HG02885 (cell line): ENCODE data around the gene NRXN2.

ENCODE experiments used
- ATAC-seq: cut with Tn5 transposase; IDR thresholded peaks from one replicate; pipeline ENCODE4 v1.9.1; 2021; ENCODE audit warnings: mild to moderate bottlenecking; ENCODE audit not compliant: unreplicated experiment, poor library complexity

NRXN2 gene

DNA sequence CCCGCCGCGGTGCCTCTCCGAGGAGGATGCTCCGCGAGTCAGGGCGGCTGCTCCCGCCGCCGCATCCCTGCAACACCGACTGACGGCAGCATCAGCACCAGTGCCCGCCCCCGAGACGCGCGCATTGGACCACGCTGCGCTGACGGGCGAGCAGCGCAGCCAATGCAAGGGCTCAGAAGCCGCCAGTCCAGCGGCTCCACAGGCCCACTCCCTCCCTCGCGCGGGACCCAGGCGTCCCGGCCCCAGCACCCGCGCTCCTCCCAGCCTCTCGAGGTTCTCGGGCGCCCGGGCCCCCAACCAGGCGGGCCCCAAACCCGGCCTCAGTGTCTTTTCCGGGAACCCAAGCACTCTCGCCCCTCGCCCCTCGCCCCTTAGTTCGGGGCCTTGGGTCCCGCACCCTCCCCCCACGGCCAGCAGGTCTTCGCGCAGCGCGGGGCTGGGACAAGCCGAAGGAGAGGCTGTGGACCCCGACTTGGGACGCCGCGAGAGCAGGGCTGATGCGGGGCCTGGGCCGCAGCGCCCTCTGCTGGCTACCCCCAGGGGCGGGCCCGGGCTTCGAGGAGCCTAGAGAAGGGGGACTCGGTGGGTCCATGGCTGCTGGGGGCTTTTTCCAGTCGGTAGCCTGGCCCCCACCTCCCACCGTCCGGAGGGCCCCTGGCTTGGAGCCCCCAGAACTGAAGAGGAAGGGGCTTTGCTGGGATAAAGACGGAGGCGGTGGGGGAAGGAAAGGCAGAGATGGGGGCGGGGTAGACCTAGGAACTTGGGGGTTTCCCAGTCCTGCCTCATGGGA is at the start of gene NRXN2:
Gene NRXN2 (minus strand): TSS at position 81 of the 790 bp plus-strand sequence. CDS start 9,498 bp downstream, outside the sequence.
- peak; percentile 80 for ATAC-seq

- no peak for ATAC-seq
These were observed 49.5 kb upstream of the NRXN2 start for GRCh38 chr11:64772303-64773018.

GRCh38 chr11:64771861-64772260 is 48.9 kb upstream of the NRXN2 start:
- peak; percentile 43 for ATAC-seq

- no peak for ATAC-seq
These were observed 47.1 kb upstream of the NRXN2 start for GRCh38 chr11:64770120-64770519.

GRCh38 chr11:64769283-64769682 is 46.3 kb upstream of the NRXN2 start:
- no peak for ATAC-seq

GRCh38 chr11:64768300-64768694 is 45.3 kb upstream of the NRXN2 start:
- ATAC-seq: no peak

DNA sequence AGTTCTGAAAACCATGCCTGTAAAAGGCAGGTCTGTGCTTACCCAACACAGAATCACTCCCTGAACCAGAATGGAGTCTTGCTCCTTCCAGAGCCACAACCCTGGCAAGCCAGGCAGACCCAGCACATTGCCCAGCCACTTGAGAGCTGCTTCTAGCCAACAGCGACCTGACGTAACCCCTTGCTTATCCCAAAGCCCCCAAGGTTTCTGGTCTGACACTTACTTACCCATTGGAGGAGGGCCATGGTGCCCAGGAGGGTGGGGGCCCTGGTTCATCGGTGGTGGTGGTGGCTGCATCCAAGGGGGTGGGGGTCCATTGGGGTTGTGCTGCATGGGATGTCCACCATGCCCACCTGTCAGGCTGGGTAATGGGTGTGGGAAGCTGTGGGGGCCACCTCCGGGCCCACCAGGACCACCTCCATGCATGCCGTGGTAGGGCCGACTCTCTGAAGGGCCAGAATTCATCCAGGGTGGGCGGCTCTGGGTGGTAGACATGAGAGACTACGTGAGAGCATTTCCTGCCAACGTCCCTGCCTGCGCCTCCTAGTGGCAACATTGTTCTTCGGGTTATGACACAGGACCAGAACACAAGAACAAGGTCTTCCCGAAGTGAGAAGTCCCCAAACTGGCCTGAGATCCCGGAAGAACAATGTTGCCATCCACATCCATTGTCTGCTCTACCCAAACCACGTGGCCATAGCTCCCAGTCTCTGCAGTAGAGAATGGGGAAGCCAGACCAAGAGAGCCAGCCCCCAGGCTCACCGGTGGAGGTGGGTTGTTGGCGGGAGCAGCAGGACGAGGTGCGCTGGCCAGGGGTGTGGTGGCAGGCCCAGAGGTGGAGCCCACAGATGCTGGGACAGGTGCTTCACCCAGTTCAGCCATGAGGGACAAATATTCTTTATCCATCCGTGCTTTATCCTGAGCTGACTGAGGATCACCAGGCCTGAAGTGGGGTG is 44.6 kb upstream of the NRXN2 start:
- ATAC-seq: no peak

DNA sequence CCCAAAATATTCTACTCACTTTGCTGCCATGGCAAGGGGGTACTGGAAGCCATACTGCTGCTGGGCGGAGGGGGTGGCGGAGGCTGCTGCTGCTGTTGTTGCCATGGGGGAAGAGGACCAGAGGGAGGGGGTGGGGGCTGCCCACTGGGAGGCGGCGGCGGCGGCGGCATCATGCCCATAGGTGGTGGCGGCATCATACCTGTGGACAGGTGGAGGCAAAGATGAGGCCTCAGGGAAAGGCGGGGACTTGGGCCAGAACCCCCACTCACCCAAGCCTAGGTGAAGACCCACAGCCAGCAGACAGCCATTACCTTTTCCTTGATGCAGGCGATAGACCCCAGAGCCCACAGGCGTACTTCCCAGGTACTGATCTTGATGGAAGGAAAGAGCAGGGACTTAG is 43.9 kb upstream of the NRXN2 start:
- ATAC-seq: no peak

GRCh38 chr11:64765851-64766665 is 43.1 kb upstream of the NRXN2 start:
- ATAC-seq: no peak

DNA sequence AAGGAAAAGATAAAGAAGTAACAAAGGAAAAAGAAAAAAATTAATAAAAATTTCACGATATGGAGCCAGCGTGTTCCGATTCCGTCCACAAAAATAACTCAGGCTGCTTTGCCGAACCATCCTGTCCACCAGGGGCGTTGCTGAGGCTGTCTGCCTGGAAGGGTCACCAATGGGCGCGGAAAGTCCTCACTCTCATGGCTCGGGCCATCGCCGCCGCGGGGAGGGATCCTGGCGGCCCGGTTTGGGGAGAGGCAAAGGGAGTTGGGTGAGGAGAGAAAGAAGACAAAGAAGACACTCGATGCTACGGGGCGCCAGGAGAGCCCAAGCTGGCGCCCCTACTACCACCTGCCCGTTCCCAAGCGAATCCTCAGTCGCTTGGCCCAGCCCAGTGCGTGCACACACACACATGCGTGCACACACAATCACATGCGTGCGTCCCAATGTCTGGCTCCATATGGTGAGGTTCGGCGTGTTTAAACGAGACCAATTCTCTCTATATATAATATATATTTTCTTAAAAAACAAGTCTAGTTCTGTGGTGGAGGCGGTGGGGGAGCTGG is 42.4 kb upstream of the NRXN2 start:
- no peak for ATAC-seq

- ATAC-seq: no peak
These were observed 41.8 kb upstream of the NRXN2 start for GRCh38 chr11:64764753-64765152.

GRCh38 chr11:64764040-64764611 is 41.1 kb upstream of the NRXN2 start:
- ATAC-seq: no peak

- ATAC-seq: no peak
These were observed 40.6 kb upstream of the NRXN2 start for GRCh38 chr11:64763526-64764039.

DNA sequence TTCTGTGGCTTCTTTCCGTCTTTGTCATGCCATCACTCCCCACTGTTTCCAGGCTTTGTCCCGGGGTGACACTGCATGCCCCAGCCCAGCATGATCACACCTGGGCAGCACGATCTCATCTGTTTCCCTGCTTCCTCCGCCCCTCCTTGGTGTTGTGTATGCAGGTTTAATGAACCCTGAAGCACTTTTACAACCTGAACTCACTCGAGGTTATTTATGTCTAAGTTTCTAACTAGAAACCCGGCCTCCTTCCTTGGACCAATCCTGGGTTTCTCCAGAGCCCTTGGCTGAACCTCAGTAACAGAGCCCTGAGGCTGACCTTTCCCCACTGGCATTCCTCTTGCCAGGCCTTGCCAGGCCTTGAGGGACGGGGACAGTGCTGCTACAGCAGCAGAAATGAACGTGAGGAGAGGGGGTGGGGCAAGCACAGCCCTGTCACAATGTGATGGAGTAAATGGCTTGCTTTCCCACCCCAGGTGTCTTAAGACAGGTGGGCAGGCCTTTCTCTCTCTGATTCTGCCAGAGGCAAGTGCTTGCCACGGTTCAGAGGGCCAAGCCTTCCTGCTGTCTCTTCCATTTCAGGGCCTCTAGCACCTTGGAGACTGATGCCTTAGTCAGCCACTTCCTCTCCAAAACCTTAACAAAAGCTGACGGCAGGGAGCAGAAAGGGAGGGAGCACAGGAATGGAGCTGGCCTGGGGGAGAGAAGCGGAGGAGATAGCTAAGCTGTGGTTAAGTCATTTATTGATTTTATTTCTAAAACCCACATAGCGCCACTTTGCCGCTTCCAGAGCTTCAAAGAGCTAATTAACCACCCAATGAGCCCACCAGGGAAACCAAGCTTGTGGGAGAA is 39.9 kb upstream of the NRXN2 start:
- no peak for ATAC-seq

DNA sequence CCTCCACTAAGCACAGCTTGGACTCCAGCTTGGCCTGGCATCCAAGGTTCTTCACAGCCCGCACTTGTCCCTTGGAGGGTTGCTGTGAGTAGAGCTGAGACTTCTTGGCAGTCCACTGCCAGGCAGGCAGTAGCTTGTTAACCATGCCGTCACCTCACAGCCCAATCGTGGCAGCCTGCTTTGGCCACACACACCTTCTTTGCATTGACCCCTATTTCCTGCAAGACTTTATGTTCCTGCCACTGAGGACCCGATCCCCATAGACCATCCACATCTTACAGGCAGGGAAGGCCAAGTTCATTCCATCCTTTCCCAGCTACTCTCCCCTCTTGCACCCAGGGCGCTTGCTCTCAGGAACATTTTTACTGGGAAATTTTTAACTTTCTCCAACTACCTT is 39.3 kb upstream of the NRXN2 start:
- no peak for ATAC-seq

- ATAC-seq: no peak
These were observed 37.9 kb upstream of the NRXN2 start for GRCh38 chr11:64760759-64761420.
